IPS-18c (cell line): ENCODE measurements around the gene MRPL40.

Source experiments
- H3K4me3 ChIP-seq: 2 replicates; pipeline ENCODE4 v1.7.0; 2013; ENCODE audit warnings: low read depth, mild to moderate bottlenecking, low read length, moderate library complexity; ENCODE audit not compliant: insufficient read depth
- H3K9me3 ChIP-seq: one replicate; pipeline ENCODE4 v1.6.1; 2013; ENCODE audit warnings: mild to moderate bottlenecking, low read length, moderate library complexity; ENCODE audit not compliant: control insufficient read depth, insufficient read depth

Gene MRPL40

DNA sequence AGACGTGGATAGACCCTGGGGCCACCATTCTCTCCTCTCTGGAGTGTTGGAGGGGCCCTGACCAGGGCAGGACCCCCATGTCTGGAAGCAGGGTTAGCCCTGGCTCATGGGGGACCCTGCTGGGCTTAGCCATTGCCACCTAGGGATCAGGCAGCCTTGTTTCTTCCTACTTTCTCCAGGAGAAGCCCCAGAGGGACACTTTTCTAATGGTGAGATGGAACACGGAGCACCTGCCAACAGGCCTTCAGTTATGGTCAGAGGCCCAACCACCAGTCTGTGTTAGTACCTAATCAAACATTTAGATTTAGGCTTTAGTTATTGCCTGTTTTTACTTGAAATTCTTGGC, 17.1 kb downstream of the MRPL40 start:
- no peaks in the 10 kb centered on the region for H3K9me3 ChIP-seq

GRCh38 chr22:19450363-19451175, 18.2 kb downstream of the MRPL40 start:
- Histone ChIP-seq H3K9me3 (no peaks in the 10 kb centered on the region), H3K4me3 (no peak overlapping the region)

More for the DNA sequence above, 17.1 kb downstream of the MRPL40 start:
- no peak overlapping the region for H3K4me3 ChIP-seq

DNA sequence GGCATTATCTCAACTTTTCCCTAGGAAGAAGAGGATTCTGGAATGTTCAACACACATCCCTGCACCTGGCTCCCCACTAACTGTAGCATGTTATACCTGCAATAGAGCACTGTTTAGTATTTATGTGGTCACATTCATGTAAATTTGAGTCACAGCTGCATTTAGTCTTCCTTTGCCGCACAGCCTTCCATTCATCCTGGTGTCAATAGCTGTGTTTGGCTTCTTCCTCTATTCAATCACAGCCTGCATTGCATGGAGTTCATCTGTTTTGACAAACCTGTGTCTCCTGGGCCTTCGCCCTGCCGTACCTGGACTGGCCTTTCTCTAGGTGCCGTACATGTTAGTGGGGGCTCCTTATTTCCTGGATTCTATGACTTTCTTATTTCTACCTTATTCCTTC, 19.2 kb downstream of the MRPL40 start:
- H3K4me3 ChIP-seq, result no peak overlapping the region
- H3K9me3 ChIP-seq, result no peaks in the 10 kb centered on the region

- H3K9me3 ChIP-seq, result no peaks in the 10 kb centered on the region
- H3K4me3 ChIP-seq, result no peak overlapping the region
Observed at GRCh38 chr22:19453718-19454117, 21.4 kb downstream of the MRPL40 start.

DNA sequence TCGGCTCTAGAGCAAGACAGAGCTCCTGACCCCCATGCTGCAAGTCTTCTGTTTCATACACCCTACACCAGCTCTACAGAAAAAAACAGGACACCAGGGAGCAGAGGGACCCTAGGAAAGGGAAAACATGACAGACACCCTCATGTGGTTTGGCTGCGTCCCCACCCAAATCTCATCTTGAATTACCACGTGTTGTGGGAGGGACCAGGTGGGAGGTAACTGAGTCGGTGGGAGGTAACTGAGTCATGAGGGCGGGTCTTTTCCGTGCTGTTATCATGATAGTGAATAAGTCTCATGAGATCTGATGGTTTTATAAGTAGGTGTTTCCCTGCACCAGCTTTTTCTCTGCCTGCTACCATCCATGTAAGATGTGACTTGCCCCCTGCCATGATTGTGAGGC, 21.8 kb downstream of the MRPL40 start:
- no peaks in the 10 kb centered on the region for H3K9me3 ChIP-seq
- no peak overlapping the region for H3K4me3 ChIP-seq

GRCh38 chr22:19455033-19455432, 22.7 kb downstream of the MRPL40 start:
- H3K4me3 ChIP-seq, result no peak overlapping the region
- H3K9me3 ChIP-seq, result no peaks in the 10 kb centered on the region

DNA sequence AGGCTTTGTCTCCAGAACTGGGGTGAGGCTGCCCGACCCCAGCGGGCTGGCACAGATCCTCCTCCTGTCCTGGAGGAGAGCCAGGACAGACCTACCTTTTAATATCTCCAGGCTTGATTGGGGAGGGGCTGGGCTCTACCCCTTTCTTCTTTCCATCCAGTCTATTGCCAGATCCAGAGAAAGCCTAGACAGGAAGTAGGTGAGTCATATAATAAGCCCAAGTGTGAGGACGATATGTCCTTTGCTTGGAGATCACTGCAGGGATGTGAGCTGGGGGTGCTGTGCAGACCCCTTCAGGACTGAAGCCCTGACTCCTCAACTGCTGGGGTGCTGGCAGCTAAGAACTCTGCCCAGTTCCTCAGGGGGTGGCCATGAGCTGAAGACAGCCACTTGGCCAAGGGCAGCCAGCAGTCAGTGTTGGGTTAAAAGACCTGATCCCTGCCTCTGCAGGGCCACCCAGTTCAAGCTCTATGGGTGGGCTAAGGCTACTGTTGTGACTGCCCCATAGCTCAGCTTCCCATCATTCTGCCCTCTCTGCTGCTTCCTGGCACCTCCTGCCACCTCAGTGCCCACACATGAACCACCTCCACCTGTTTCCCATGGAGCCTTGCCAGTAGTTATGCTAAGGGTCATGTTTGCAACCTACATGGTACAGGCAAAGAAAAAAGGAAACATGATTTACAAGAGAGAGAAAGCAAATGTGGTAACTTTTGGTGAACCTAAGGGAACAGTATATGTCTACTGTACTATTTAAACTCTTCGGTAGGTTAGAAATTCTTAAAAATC, 23.4 kb downstream of the MRPL40 start:
- no peak overlapping the region for H3K4me3 ChIP-seq
- H3K9me3 ChIP-seq, result no peaks in the 10 kb centered on the region

GRCh38 chr22:19456541-19456940, 24.2 kb downstream of the MRPL40 start:
- no peak overlapping the region for H3K4me3 ChIP-seq

GRCh38 chr22:19457828-19458428, 25.6 kb downstream of the MRPL40 start:
- H3K4me3 ChIP-seq, result no peak overlapping the region
- no peaks in the 10 kb centered on the region for H3K9me3 ChIP-seq

More at GRCh38 chr22:19456541-19456940, 24.2 kb downstream of the MRPL40 start:
- no peaks in the 10 kb centered on the region for H3K9me3 ChIP-seq

GRCh38 chr22:19460036-19460435, 27.7 kb downstream of the MRPL40 start:
- Histone ChIP-seq H3K4me3 (no peak overlapping the region), H3K9me3 (no peaks in the 10 kb centered on the region)

- H3K4me3 ChIP-seq, result no peak overlapping the region
- no peaks in the 10 kb centered on the region for H3K9me3 ChIP-seq
Observed at GRCh38 chr22:19461506-19461905, 29.2 kb downstream of the MRPL40 start.

- Histone ChIP-seq H3K9me3 (no peaks in the 10 kb centered on the region), H3K4me3 (no peak overlapping the region)
Observed at GRCh38 chr22:19463008-19463407, 30.7 kb downstream of the MRPL40 start.

DNA sequence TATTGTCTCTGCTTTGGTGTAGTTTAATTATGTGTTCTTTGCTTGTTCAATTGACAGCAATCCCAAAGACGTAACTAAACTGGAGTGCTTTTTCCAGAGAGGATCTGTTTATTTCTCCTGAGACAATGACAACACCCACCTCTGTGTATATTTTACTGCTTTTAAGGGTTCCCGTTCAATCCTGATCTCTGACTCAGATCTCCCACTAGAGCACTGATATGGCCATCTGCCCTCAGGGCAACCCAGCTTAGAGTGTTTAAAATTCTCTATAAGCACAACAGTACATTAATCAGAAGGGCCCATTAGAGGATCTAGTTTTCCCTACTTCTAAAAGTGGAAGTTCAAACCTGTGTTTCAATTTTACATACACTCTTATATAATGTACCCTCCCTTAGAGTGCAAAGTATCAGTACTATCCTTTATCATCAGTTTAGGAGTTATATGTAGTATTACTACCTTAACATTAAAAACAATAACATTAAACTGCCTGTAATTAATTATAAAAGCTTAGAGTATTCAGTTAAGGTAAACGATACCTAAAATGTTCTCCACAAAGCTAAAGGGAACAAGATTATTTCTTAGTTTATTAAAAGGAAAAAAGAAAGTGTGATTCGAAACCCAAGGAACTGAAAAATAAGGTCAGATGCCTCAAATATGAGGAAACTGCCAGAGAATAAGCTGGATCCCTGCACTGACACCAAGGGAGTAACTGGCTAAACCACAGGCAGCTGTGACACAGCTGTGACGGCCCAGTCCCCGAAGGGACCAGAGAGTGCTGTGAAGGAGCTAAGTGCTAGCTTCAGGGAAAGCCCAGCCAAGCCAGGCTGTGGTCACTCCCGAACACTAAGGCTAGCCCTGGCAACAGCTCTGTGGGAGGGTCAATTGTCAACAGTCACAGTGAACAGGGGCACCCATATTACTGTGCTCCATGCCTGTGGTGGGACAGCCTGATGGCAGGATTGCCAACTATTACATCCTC, 31.4 kb downstream of the MRPL40 start:
- H3K4me3 ChIP-seq, result no peak overlapping the region
- no peaks in the 10 kb centered on the region for H3K9me3 ChIP-seq

GRCh38 chr22:19464546-19464945, 32.2 kb downstream of the MRPL40 start:
- Histone ChIP-seq H3K9me3 (peaks cover 2% of the 10 kb centered on the region), H3K4me3 (no peak overlapping the region)

- Histone ChIP-seq H3K4me3 (no peak overlapping the region), H3K9me3 (peaks cover 2% of the 10 kb centered on the region)
Observed at GRCh38 chr22:19464975-19465374, 32.6 kb downstream of the MRPL40 start.

DNA sequence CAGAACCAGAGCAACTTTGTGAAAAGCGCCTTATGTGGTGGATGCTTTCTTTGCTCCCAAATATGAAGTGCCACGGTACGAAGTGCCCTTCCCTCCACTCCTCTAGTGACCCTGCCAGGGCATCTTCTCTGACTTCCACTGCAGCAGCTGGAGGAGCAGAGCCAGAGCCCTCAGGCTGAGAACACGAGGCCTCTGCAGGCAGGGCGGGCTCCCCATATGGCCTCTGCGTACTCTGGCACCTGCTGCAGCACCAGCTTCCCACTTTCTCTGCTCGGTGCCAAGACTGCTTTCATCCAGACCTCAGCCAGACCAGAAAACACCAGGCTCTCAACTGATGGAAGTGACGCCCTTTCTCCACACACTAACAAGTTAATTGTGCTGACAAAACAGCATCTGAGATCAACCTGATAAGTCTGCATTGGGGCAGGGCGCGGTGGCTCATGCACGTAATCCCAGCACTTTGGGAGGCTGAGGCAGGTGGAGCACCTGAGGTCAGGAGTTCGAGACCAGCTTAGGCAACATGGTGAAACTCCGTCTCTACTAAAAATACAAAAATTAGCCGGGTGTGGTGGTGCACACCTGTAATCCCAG, 33.9 kb downstream of the MRPL40 start:
- Histone ChIP-seq H3K4me3 (no peak overlapping the region), H3K9me3 (peaks cover 2% of the 10 kb centered on the region)
